WTC11 (cell line): ENCODE data around the gene ALS2. TPM values are rescaled to one million over a fixed set of nuclear protein-coding genes. Genes with fewer than 3 reads are reported as not detected.

Experiments
- ATAC-seq: fragments of 200-7000 bp; cut with Tn5 transposase; 2 replicates; pipeline ENCODE4 v1.10.0; 2021; ENCODE audit warnings: mild to moderate bottlenecking, moderate library complexity
- CTCF ChIA-PET: fragments of 300-600 bp; sonication (Branson Sonifier 250); formaldehyde crosslinking; loops from one replicate; lab custom pipeline; 2021; ENCODE audit warnings: antibody characterized with exemption; lab: Charles Lee
- POLR2A ChIA-PET: fragments of 350-600 bp; sonication (Branson Sonifier 250); formaldehyde crosslinking; loops from one replicate; lab custom pipeline; 2021; ENCODE audit warnings: antibody characterized with exemption; lab: Charles Lee
- DNase-seq: peaks from one replicate; pipeline ENCODE4 v3.0.0; 2021; ENCODE audit warnings: low spot score
- H3K27ac Mint-ChIP-seq: 2 replicates; pipeline ENCODE4 v1.8.0; 2021; ENCODE audit warnings: mixed read lengths
- H3K27me3 Mint-ChIP-seq: 2 replicates; pipeline ENCODE4 v1.8.0; 2021; ENCODE audit warnings: low read depth, mild to moderate bottlenecking, moderate library complexity, mixed read lengths
- H3K36me3 Mint-ChIP-seq: 2 replicates; pipeline ENCODE4 v1.8.0; 2021; ENCODE audit warnings: mixed read lengths
- H3K4me1 Mint-ChIP-seq: 2 replicates; pipeline ENCODE4 v1.8.0; 2022; ENCODE audit warnings: mixed read lengths
- H3K4me3 Mint-ChIP-seq: 2 replicates; pipeline ENCODE4 v1.8.0; 2021; ENCODE audit warnings: mild to moderate bottlenecking, moderate library complexity, mixed read lengths
- H3K9me3 Mint-ChIP-seq: 2 replicates; pipeline ENCODE4 v1.8.0; 2021; ENCODE audit warnings: mixed read lengths
- ATF1 ChIP-seq: sonication (generic); formaldehyde crosslinking; IDR thresholded peaks from 2 replicates; pipeline ENCODE4 v1.8.1; 2023; ENCODE audit warnings: mild to moderate bottlenecking, moderate library complexity, missing genetic modification reagents
- E2F1 ChIP-seq: sonication (generic); formaldehyde crosslinking; IDR thresholded peaks from 2 replicates; pipeline ENCODE4 v1.8.0; 2022; ENCODE audit warnings: mild to moderate bottlenecking, missing genetic modification reagents
- ESRRA ChIP-seq: sonication (generic); formaldehyde crosslinking; IDR thresholded peaks from 2 replicates; pipeline ENCODE4 v1.8.1; 2022; ENCODE audit warnings: mild to moderate bottlenecking, missing genetic modification reagents, borderline replicate concordance
- GTF2I ChIP-seq: fragments of 250-450 bp; sonication (Bioruptor Pico); conservative IDR thresholded peaks from 2 replicates; pipeline ENCODE4 v1.4.0; 2021; ENCODE audit warnings: mild to moderate bottlenecking
- MLX ChIP-seq: sonication (generic); formaldehyde crosslinking; IDR thresholded peaks from 2 replicates; pipeline ENCODE4 v1.8.1; 2023; ENCODE audit warnings: mild to moderate bottlenecking, missing genetic modification reagents, moderate library complexity
- MXD4 ChIP-seq: fragments of 250-450 bp; sonication (Bioruptor Pico); IDR thresholded peaks from 2 replicates; pipeline ENCODE4 v1.8.0; 2021; ENCODE audit warnings: mild to moderate bottlenecking, moderate library complexity, borderline replicate concordance
- NFE2L1 ChIP-seq: sonication (generic); formaldehyde crosslinking; IDR thresholded peaks from 2 replicates; pipeline ENCODE4 v1.8.1; 2023; ENCODE audit warnings: missing genetic modification reagents
- NFYB ChIP-seq: sonication (generic); formaldehyde crosslinking; conservative IDR thresholded peaks from 2 replicates; pipeline ENCODE4 v1.8.0; 2022; ENCODE audit warnings: low read depth, missing genetic modification reagents
- PREB ChIP-seq: sonication (generic); formaldehyde crosslinking; IDR thresholded peaks from 2 replicates; pipeline ENCODE4 v1.8.1; 2022; ENCODE audit warnings: mild to moderate bottlenecking, missing genetic modification reagents, moderate library complexity, borderline replicate concordance
- PRRX2 ChIP-seq: fragments of 250-450 bp; sonication (Bioruptor Pico); IDR thresholded peaks from 2 replicates; pipeline ENCODE4 v1.8.0; 2021; ENCODE audit warnings: mild to moderate bottlenecking
- ZNF423 ChIP-seq: fragments of 250-450 bp; sonication (Bioruptor Pico); IDR thresholded peaks from 2 replicates; pipeline ENCODE4 v2.1.2; 2022; ENCODE audit warnings: mild to moderate bottlenecking, moderate library complexity
- ZNF425 ChIP-seq: fragments of 250-450 bp; sonication (Bioruptor Pico); conservative IDR thresholded peaks from 2 replicates; pipeline ENCODE4 v1.9.0; 2021; ENCODE audit warnings: mild to moderate bottlenecking
- ZNF532 ChIP-seq: fragments of 250-450 bp; sonication (Bioruptor Pico); IDR thresholded peaks from 2 replicates; pipeline ENCODE4 v1.9.0; 2021; ENCODE audit warnings: mild to moderate bottlenecking, borderline replicate concordance
- total RNA-seq: library from RNA; stranded (reverse); gene quantifications from 3 replicates; pipeline ENCODE4 v1.2.3, GENCODE V29; 2021

ALS2 gene
- total RNA-seq, 1 experiment from 2014 or later = 30.5 TPM

- CTCF ChIA-PET = interaction anchor here (0.7 to 1.0 kb wide), 2 partner anchors 16 to 20 kb away, joined by 3 read pairs; no protein-coding TSS in a partner anchor
Measured at GRCh38 chr2:201664334-201664733, 116.4 kb downstream of the ALS2 start.

More at GRCh38 chr2:201664334-201664733, 116.4 kb downstream of the ALS2 start:
- Mint-ChIP-seq H3K9me3 (no peaks in the 10 kb centered on the region), H3K4me1 (peaks cover 7% of the 10 kb centered on the region; the same call in 1 of the 2 replicates), H3K4me3 (no peak overlapping the region), H3K27ac (no peak overlapping the region), H3K27me3 (no peaks in the 10 kb centered on the region), H3K36me3 (no peaks in the 10 kb centered on the region)
- no peak for ATAC-seq
- TF ChIP-seq MLX (CRISPR knock-in tag) (no peak), MXD4 (CRISPR knock-in tag) (no peak), ESRRA (CRISPR knock-in tag) (no peak), E2F1 (CRISPR knock-in tag) (no peak), ZNF425 (CRISPR knock-in tag) (no peak), ZNF532 (no peak), NFE2L1 (no peak), PREB (no peak), ATF1 (CRISPR knock-in tag) (no peak), GTF2I (CRISPR knock-in tag) (no peak), ZNF423 (CRISPR knock-in tag) (no peak), NFYB (no peak), PRRX2 (CRISPR knock-in tag) (no peak)
- no peak for DNase-seq
- POLR2A ChIA-PET = no interaction called here
